IMR-90 (cell line): Measurements from ENCODE around the gene NUP210. TPM values are rescaled to one million over a fixed set of nuclear protein-coding genes. Genes with fewer than 3 reads are reported as not detected.

Experiments
- ATAC-seq: fragments of 200-7000 bp; cut with Tn5 transposase; 2 replicates; pipeline ENCODE4 v1.9.1; 2020; ENCODE audit warnings: low read depth, mild to moderate bottlenecking, moderate library complexity
- BruUV-seq: library from RNA; stranded (reverse); fragments of 400-500 nt; replicated peaks from 2 replicates; lab custom pipeline; 2021; lab: Mats Ljungman, UMichigan
- CTCF ChIA-PET: fragments of 300-600 bp; formaldehyde crosslinking; extraction: SDS; loops from one replicate; lab custom pipeline; 2021; ENCODE audit warnings: antibody characterized with exemption; lab: Yijun Ruan, JAX
- POLR2A ChIA-PET: fragments of 300-600 bp; sonication (Branson Sonifier 250); formaldehyde crosslinking; loops from one replicate; lab custom pipeline; 2022; ENCODE audit warnings: antibody characterized with exemption; ENCODE audit not compliant: unreplicated experiment; lab: Charles Lee
- DNase-seq: peaks from one replicate; pipeline ENCODE4 v3.0.0; 2013
- H2AFZ ChIP-seq: replicated peaks from 2 replicates; pipeline ENCODE3; 2013; ENCODE audit warnings: low read length, mild to moderate bottlenecking; ENCODE audit not compliant: poor library complexity
- H2AK5ac ChIP-seq: 2 replicates; pipeline ENCODE4 v1.6.1; 2013; ENCODE audit warnings: low read depth, low read length, inconsistent platforms
- H2AK9ac ChIP-seq: replicated peaks from 2 replicates; pipeline ENCODE3; 2013; ENCODE audit warnings: mild to moderate bottlenecking, low read depth, low read length, moderate library complexity; ENCODE audit not compliant: poor library complexity
- H2BK120ac ChIP-seq: 2 replicates; pipeline ENCODE4 v1.6.1; 2013; ENCODE audit warnings: low read depth, low read length, inconsistent platforms
- H2BK15ac ChIP-seq: 3 replicates; pipeline ENCODE4 v1.6.1; 2013; ENCODE audit warnings: low read depth, low read length, inconsistent platforms
- H2BK20ac ChIP-seq: 2 replicates; pipeline ENCODE4 v1.6.1; 2013; ENCODE audit warnings: low read depth, mild to moderate bottlenecking, inconsistent platforms, low read length, moderate library complexity
- H2BK5ac ChIP-seq: 2 replicates; pipeline ENCODE4 v1.6.1; 2013; ENCODE audit warnings: mild to moderate bottlenecking, low read depth, low read length, inconsistent platforms; ENCODE audit not compliant: poor library complexity, severe bottlenecking
- H3K14ac ChIP-seq: replicated peaks from 2 replicates; pipeline ENCODE4 v1.6.1; 2013; ENCODE audit warnings: low read depth, low read length, inconsistent platforms
- H3K18ac ChIP-seq: 2 replicates; pipeline ENCODE4 v1.6.1; 2013; ENCODE audit warnings: low read depth, low read length, control low read depth
- H3K23ac ChIP-seq: 2 replicates; pipeline ENCODE4 v1.6.1; 2013; ENCODE audit warnings: low read depth, low read length, inconsistent platforms
- H3K27ac ChIP-seq: 2 replicates; pipeline ENCODE4 v1.5.1; 2013; ENCODE audit warnings: mild to moderate bottlenecking, control low read depth, low read length; ENCODE audit not compliant: insufficient read depth
- H3K27me3 ChIP-seq: 2 replicates; pipeline ENCODE4 v1.6.1; 2013; ENCODE audit warnings: low read length; ENCODE audit not compliant: control insufficient read depth, insufficient read depth
- H3K36me3 ChIP-seq: 2 replicates; pipeline ENCODE4 v1.6.1; 2013; ENCODE audit warnings: low read length, mixed read lengths; ENCODE audit not compliant: control insufficient read depth, insufficient read depth
- H3K4ac ChIP-seq: 2 replicates; pipeline ENCODE4 v1.6.1; 2013; ENCODE audit warnings: low read depth, low read length, inconsistent platforms
- H3K4me1 ChIP-seq: 2 replicates; pipeline ENCODE4 v1.6.1; 2013; ENCODE audit warnings: low read length, mixed read lengths; ENCODE audit not compliant: control insufficient read depth, insufficient read depth
- H3K4me2 ChIP-seq: 2 replicates; pipeline ENCODE4 v1.6.1; 2013; ENCODE audit warnings: low read depth, mild to moderate bottlenecking, control low read depth, low read length, moderate library complexity
- H3K4me3 ChIP-seq: 2 replicates; pipeline ENCODE4 v1.5.1; 2013; ENCODE audit warnings: low read depth, mild to moderate bottlenecking, control low read depth, low read length, moderate library complexity; ENCODE audit not compliant: insufficient read depth
- H3K56ac ChIP-seq: 2 replicates; pipeline ENCODE4 v1.6.1; 2013; ENCODE audit warnings: low read length, inconsistent platforms; ENCODE audit not compliant: insufficient read depth; ENCODE audit errors: extremely low read depth
- H3K79me1 ChIP-seq, 2 experiments: 2 replicates each; pipeline ENCODE4 v1.6.1; 2013; ENCODE audit warnings: low read length in 2 of 2, inconsistent platforms in 1 of 2, low read depth in 1 of 2
- H3K9ac ChIP-seq: 2 replicates; pipeline ENCODE4 v1.6.1; 2013; ENCODE audit warnings: low read depth, low read length, control low read depth
- H3K9me1 ChIP-seq: 2 replicates; pipeline ENCODE4 v1.6.1; 2013; ENCODE audit warnings: low read length, inconsistent platforms; ENCODE audit not compliant: insufficient read depth
- H3K9me3 ChIP-seq: 2 replicates; pipeline ENCODE4 v1.6.1; 2013; ENCODE audit warnings: low read length; ENCODE audit not compliant: control insufficient read depth, insufficient read depth
- H4K20me1 ChIP-seq: 2 replicates; pipeline ENCODE4 v1.6.1; 2013; ENCODE audit warnings: low read length, inconsistent platforms; ENCODE audit not compliant: insufficient read depth
- H4K5ac ChIP-seq: 2 replicates; pipeline ENCODE4 v1.6.1; 2013; ENCODE audit warnings: mild to moderate bottlenecking, low read depth, low read length, control low read depth
- H4K8ac ChIP-seq, 2 experiments: 2 replicates each; pipeline ENCODE4 v1.6.1; 2013; ENCODE audit warnings: low read depth in 2 of 2, low read length in 2 of 2, control low read depth in 1 of 2, inconsistent platforms in 1 of 2
- H4K91ac ChIP-seq: 2 replicates; pipeline ENCODE4 v1.6.1; 2013; ENCODE audit warnings: low read depth, low read length, inconsistent platforms; ENCODE audit not compliant: insufficient read depth
- CEBPB ChIP-seq: IDR thresholded peaks from 2 replicates; pipeline ENCODE4 v1.6.1; 2012; ENCODE audit warnings: low read depth, low read length, improper control_type of control experiment
- WGBS, 2 experiments: methylation state at CpG; one replicate each; pipeline versions ENCODE4 v1.1.5 to v1.1.7; 2013; ENCODE audit warnings: missing lambda C conversion rate in 2 of 2; ENCODE audit not compliant: insufficient read length in 1 of 2; ENCODE audit errors: extremely low coverage in 2 of 2; 5-methylcytosine and 5-hydroxymethylcytosine counted together
- dilution Hi-C: fragments of 300-500 bp; cut with HindIII; formaldehyde crosslinking; loops from one replicate; pipeline ENCODE4 v1.14.3; 2018; ENCODE audit warnings: low sequenced_read_pairs; ENCODE audit not compliant: unreplicated experiment
- in situ Hi-C: fragments of 300-500 bp; cut with MboI; formaldehyde crosslinking; loops from 3 replicates; pipeline ENCODE4 v1.14.3; 2019; ENCODE audit warnings: low sequenced_read_pairs, inconsistent platforms, mixed read lengths
- intact Hi-C: fragments of 100-400 bp; cut with micrococcal nuclease; formaldehyde crosslinking; loops from 2 replicates; pipeline ENCODE4 v1.10.0; 2022
- polyA plus RNA-seq, 3 experiments: library from polyadenylated mRNA; depleted of rRNA; stranded (reverse); fragments of >200 nt; gene quantifications; 2 replicates each; pipeline ENCODE4 v1.2.3, GENCODE V29; 2012; ENCODE audit warnings: low replicate concordance in 1 of 3
- total RNA-seq: library from RNA; depleted of rRNA; stranded (reverse); fragments of >200 nt; gene quantifications from 2 replicates; pipeline ENCODE4 v1.2.3, GENCODE V29; 2012

Gene NUP210
- total and polyA plus RNA-seq, 2 of the 4 experiments (the other 2 are of a cell fraction): under 0.01 to 0.03 TPM

DNA sequence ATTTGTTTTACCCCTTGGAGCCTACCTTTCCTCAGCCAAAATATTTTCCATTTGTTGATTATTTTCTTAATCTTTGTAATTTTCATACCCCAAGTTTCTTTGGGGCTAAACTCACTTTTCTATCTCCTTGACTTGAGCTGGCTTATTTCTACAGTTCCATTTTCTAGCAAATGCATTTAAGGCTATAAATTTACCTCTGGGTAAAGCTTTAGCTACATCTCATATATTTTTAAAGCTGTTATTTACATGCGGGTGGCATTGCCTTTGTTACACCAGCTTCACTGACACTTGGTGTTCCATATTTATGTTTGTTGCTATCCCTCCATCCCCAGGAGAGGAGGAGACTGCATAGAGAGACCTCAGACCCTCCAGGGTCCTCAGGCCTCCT is 136.3 kb downstream of the NUP210 start:
- ChIA-PET CTCF (no interaction called here), POLR2A (no interaction called here)
- H2BK120ac ChIP-seq: no peak overlapping the region
- H4K20me1 ChIP-seq: no peaks in the 10 kb centered on the region
- H4K5ac ChIP-seq: no peak overlapping the region
- no peak overlapping the region for H3K56ac ChIP-seq
- H4K8ac ChIP-seq: no peak overlapping the region
- BruUV-seq: no TSS peak
- no peak overlapping the region for H2BK15ac ChIP-seq
- ATAC-seq (no peak), DNase-seq (no peak)
- H3K9me3 ChIP-seq: peaks cover 21% of the 10 kb centered on the region
- H3K79me1 ChIP-seq: no peaks in the 10 kb centered on the region
- no peak overlapping the region for H3K23ac ChIP-seq
- H3K36me3 ChIP-seq: peaks cover 1% of the 10 kb centered on the region; the same call in 1 of the 2 replicates
- H3K14ac ChIP-seq: no peak overlapping the region
- H3K18ac ChIP-seq: no peak overlapping the region
- H3K27ac ChIP-seq: no peak overlapping the region
- H2AK5ac ChIP-seq: no peak overlapping the region
- H3K4me3 ChIP-seq: no peak overlapping the region
- no peak overlapping the region for H2BK5ac ChIP-seq
- no peak overlapping the region for H2BK20ac ChIP-seq
- intact Hi-C loops: no loop called here
- no peak overlapping the region for H3K4me2 ChIP-seq
- H3K27me3 ChIP-seq: peaks cover 50% of the 10 kb centered on the region
- in situ Hi-C loops: no loop called here
- H3K4ac ChIP-seq: no peak overlapping the region
- H3K9ac ChIP-seq: no peak overlapping the region
- H3K4me1 ChIP-seq: no peaks in the 10 kb centered on the region
- H3K9me1 ChIP-seq: no peaks in the 10 kb centered on the region
- WGBS, 2 experiments: no CpG with 5 or more reads among the region's 1 CpG
- dilution Hi-C loops: no loop called here
- TF ChIP-seq CEBPB: no peak
- no peak overlapping the region for H2AFZ ChIP-seq
- H4K91ac ChIP-seq: no peak overlapping the region
- H2AK9ac ChIP-seq: no peak overlapping the region
